ENCODE results near the gene TPSAB1. TPM values are rescaled to one million over a fixed set of nuclear protein-coding genes. Genes with fewer than 3 reads are reported as not detected.

The TPSAB1 gene
- total and polyA plus RNA-seq, 5 donors from 2014 or later: not detected

GRCh38 chr16:1290063-1290501 lies 49.6 kb downstream of the TPSAB1 start:
- Histone ChIP-seq H3K4me1 (ENCODE audit: control insufficient read depth, insufficient read depth, low read length, poor library complexity, severe bottlenecking) (no peaks in the 10 kb centered on the region), H3K27me3 (ENCODE audit: control insufficient read depth, insufficient read depth, low read length) (peaks cover 3% of the 10 kb centered on the region), H3K4me3 (ENCODE audit: low read depth, low read length) (no peak overlapping the region), H3K9me3 (ENCODE audit: control insufficient read depth in 2 of 2, low read length in 2 of 2) (no peaks in the 10 kb centered on the region), H3K36me3 (ENCODE audit: control insufficient read depth, insufficient read depth, low read length) (no peaks in the 10 kb centered on the region), H3K27ac (ENCODE audit: insufficient read depth, low read length, poor library complexity, severe bottlenecking) (no peak overlapping the region)
- Mint-ChIP-seq H3K27me3 (peaks cover 42% of the 10 kb centered on the region), H3K4me1 (peaks cover 0 to 3% (median 0%) of the 10 kb centered on the region in 4 donors), H3K27ac (no peak overlapping the region), H3K9me3 (peaks cover 0 to 2% (median 0%) of the 10 kb centered on the region in 7 donors), H3K36me3 (no peaks in the 10 kb centered on the region), H3K4me3 (no peak overlapping the region)
- DNase-seq (no peak), ATAC-seq (ENCODE audit: low read depth in 2 of 2) (no peak)

GRCh38 chr16:1290860-1291575 lies 50.5 kb downstream of the TPSAB1 start:
- Mint-ChIP-seq H3K27me3 (peaks cover 42% of the 10 kb centered on the region), H3K9me3 (peaks cover 0 to 2% (median 0%) of the 10 kb centered on the region in 7 donors), H3K4me3 (no peak overlapping the region), H3K27ac (no peak overlapping the region), H3K4me1 (peaks cover 0 to 3% (median 0%) of the 10 kb centered on the region in 4 donors), H3K36me3 (no peaks in the 10 kb centered on the region)
- no peak overlapping the region for H3K4me3 ChIP-seq (ENCODE audit: low read depth, low read length)
- H3K27me3 ChIP-seq (ENCODE audit: control insufficient read depth, insufficient read depth, low read length): peaks cover 6% of the 10 kb centered on the region
- DNase-seq (no peak), ATAC-seq (ENCODE audit: low read depth in 2 of 2) (no peak)
- H3K9me3 ChIP-seq (ENCODE audit: control insufficient read depth in 2 of 2, low read length in 2 of 2): no peaks in the 10 kb centered on the region
- no peaks in the 10 kb centered on the region for H3K36me3 ChIP-seq (ENCODE audit: control insufficient read depth, insufficient read depth, low read length)
- H3K4me1 ChIP-seq (ENCODE audit: control insufficient read depth, insufficient read depth, low read length, poor library complexity, severe bottlenecking): no peaks in the 10 kb centered on the region
- H3K27ac ChIP-seq (ENCODE audit: insufficient read depth, low read length, poor library complexity, severe bottlenecking): no peak overlapping the region

- no peak overlapping the region for H3K4me3 Mint-ChIP-seq
- no peak for DNase-seq
- Histone ChIP-seq H3K36me3 (ENCODE audit: control insufficient read depth, insufficient read depth, low read length) (no peaks in the 10 kb centered on the region), H3K4me1 (ENCODE audit: control insufficient read depth, insufficient read depth, low read length, poor library complexity, severe bottlenecking) (no peaks in the 10 kb centered on the region), H3K27ac (ENCODE audit: insufficient read depth, low read length, poor library complexity, severe bottlenecking) (no peak overlapping the region), H3K27me3 (ENCODE audit: control insufficient read depth, insufficient read depth, low read length) (peaks cover 6% of the 10 kb centered on the region), H3K9me3 (ENCODE audit: control insufficient read depth in 2 of 2, low read length in 2 of 2) (no peaks in the 10 kb centered on the region), H3K4me3 (ENCODE audit: low read depth, low read length) (no peak overlapping the region)
- no peak for ATAC-seq (ENCODE audit: low read depth in 2 of 2)
- peaks cover 42% of the 10 kb centered on the region for H3K27me3 Mint-ChIP-seq
- H3K27ac Mint-ChIP-seq: no peak overlapping the region
- peaks cover 0 to under 1% (median 0%) of the 10 kb centered on the region in 7 donors for H3K9me3 Mint-ChIP-seq
- peaks cover 0 to 3% (median 0%) of the 10 kb centered on the region in 4 donors for H3K4me1 Mint-ChIP-seq
- no peaks in the 10 kb centered on the region for H3K36me3 Mint-ChIP-seq
These were observed 51.1 kb downstream of the TPSAB1 start for GRCh38 chr16:1291576-1291974.

Other genes with a start within 250 kb of the TPSAB1 start
- not detected for gene SSTR5, start 168.0 kb upstream of the TPSAB1 start, total RNA-seq
- gene SSTR5, start 168.0 kb upstream of the TPSAB1 start, polyA plus RNA-seq: not detected
- gene C1QTNF8, start 144.5 kb upstream of the TPSAB1 start, total RNA-seq: not detected
- gene C1QTNF8, start 144.5 kb upstream of the TPSAB1 start, polyA plus RNA-seq: not detected
- 4.2 TPM for gene CACNA1H, start 87.6 kb upstream of the TPSAB1 start, total RNA-seq
- under 1 TPM in 3 of 4 donors, not detected in 1; 0.37 to 0.63 (median 0.38) TPM for gene CACNA1H, start 87.6 kb upstream of the TPSAB1 start, polyA plus RNA-seq
- gene TPSG1, start 15.4 kb upstream of the TPSAB1 start, total RNA-seq: not detected
- not detected for gene TPSG1, start 15.4 kb upstream of the TPSAB1 start, polyA plus RNA-seq
- not detected for gene TPSB2, start 10.5 kb upstream of the TPSAB1 start, total RNA-seq
- not detected for gene TPSB2, start 10.5 kb upstream of the TPSAB1 start, polyA plus RNA-seq
- gene TPSD1, start 15.4 kb downstream of the TPSAB1 start, total RNA-seq: not detected
- not detected for gene TPSD1, start 15.4 kb downstream of the TPSAB1 start, polyA plus RNA-seq
- 205 TPM for gene UBE2I, start 68.9 kb downstream of the TPSAB1 start, total RNA-seq
- 100 to 1,000 TPM in 1 of 4 donors, 10 to 100 TPM in 3; 75.5 to 124 (median 89.6) TPM for gene UBE2I, start 68.9 kb downstream of the TPSAB1 start, polyA plus RNA-seq
- gene BAIAP3, start 92.9 kb downstream of the TPSAB1 start, total RNA-seq: 3.1 TPM
- under 1 TPM; 0.11 to 0.79 (median 0.27) TPM for gene BAIAP3, start 92.9 kb downstream of the TPSAB1 start, polyA plus RNA-seq
- gene TSR3, start 111.2 kb downstream of the TPSAB1 start, total RNA-seq: 31.5 TPM
- gene TSR3, start 111.2 kb downstream of the TPSAB1 start, polyA plus RNA-seq: 100 to 1,000 TPM in 1 of 4 donors, 10 to 100 TPM in 3; 81.1 to 103 (median 94.1) TPM
- 44.1 TPM for gene GNPTG, start 111.2 kb downstream of the TPSAB1 start, total RNA-seq
- gene GNPTG, start 111.2 kb downstream of the TPSAB1 start, polyA plus RNA-seq: 10 to 100 TPM; 43.2 to 51.3 (median 46.3) TPM
- 94.3 TPM for gene UNKL, start 174.0 kb downstream of the TPSAB1 start, total RNA-seq
- gene UNKL, start 174.0 kb downstream of the TPSAB1 start, polyA plus RNA-seq: 1 to 10 TPM; 6.3 to 9.6 (median 8.1) TPM
- gene UQCC4, start 180.0 kb downstream of the TPSAB1 start, total RNA-seq: 6.6 TPM
- 10 to 100 TPM; 35.0 to 39.6 (median 36.8) TPM for gene UQCC4, start 180.0 kb downstream of the TPSAB1 start, polyA plus RNA-seq
- gene PERCC1, start 190.4 kb downstream of the TPSAB1 start, total RNA-seq: not detected
- not detected for gene PERCC1, start 190.4 kb downstream of the TPSAB1 start, polyA plus RNA-seq
- gene CCDC154, start 203.9 kb downstream of the TPSAB1 start, total RNA-seq: 2.6 TPM
- not detected for gene CCDC154, start 203.9 kb downstream of the TPSAB1 start, polyA plus RNA-seq
- 104 TPM for gene CLCN7, start 234.3 kb downstream of the TPSAB1 start, total RNA-seq
- 10 to 100 TPM; 22.0 to 24.9 (median 23.5) TPM for gene CLCN7, start 234.3 kb downstream of the TPSAB1 start, polyA plus RNA-seq
- gene PTX4, start 248.2 kb downstream of the TPSAB1 start, total RNA-seq: not detected
- gene PTX4, start 248.2 kb downstream of the TPSAB1 start, polyA plus RNA-seq: not detected

Measured in CD4-positive, CD25-positive, alpha-beta regulatory T cell (primary cell).